ENCODE data around the gene MACF1.

DNA sequence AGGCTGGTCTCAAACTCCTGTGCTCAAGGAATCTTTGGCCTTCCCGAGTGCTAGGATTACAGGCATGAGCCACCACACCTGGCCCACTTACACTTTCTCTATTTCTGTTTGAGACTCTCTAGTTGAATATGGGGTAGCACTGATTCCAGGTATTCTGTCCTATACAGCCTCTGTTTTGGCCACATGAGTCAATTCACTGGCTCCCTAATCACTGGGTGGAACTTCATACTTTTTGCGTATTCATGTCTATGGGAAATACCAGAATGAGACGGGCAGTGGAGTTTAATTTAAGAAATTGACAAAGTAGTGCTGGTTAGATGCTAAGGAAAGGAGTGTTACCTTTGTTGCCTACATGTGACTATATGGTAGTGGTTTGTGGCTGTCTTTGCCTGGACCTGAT is 35.5 kb downstream of the MACF1 start:
- TF ChIP-seq TAF1 (IDR thresholded peaks at IDR 0.05; ENCODE audit: low read depth, low read length), result no peak
- TF ChIP-seq POLR2AphosphoS5 (IDR thresholded peaks at IDR 0.05; ENCODE audit: low read depth, low read length), result no peak
- no peak for TF ChIP-seq POLR2A (IDR thresholded peaks at IDR 0.05; ENCODE audit: low read depth, low read length)
- TF ChIP-seq PAX5 (IDR thresholded peaks at IDR 0.05; ENCODE audit: insufficient read depth, low read length, severe bottlenecking), result no peak
- no peak for TF ChIP-seq POU2F2 (IDR thresholded peaks at IDR 0.05; ENCODE audit: low read depth, low read length)
- no peak for TF ChIP-seq SPI1 (IDR thresholded peaks at IDR 0.05; ENCODE audit: low read depth, low read length)

All from GM12891 (cell line).